HG03378 (cell line): Measurements from ENCODE around the gene ARL6IP5.
A peak's percentile ranks its signal among the peaks of the same experiment; 100 is the strongest.

Experiments used
- ATAC-seq: cut with Tn5 transposase; IDR thresholded peaks from one replicate; pipeline ENCODE4 v1.9.1; 2021; ENCODE audit warnings: mild to moderate bottlenecking, moderate library complexity; ENCODE audit not compliant: unreplicated experiment

The ARL6IP5 gene, protein sequence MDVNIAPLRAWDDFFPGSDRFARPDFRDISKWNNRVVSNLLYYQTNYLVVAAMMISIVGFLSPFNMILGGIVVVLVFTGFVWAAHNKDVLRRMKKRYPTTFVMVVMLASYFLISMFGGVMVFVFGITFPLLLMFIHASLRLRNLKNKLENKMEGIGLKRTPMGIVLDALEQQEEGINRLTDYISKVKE

DNA sequence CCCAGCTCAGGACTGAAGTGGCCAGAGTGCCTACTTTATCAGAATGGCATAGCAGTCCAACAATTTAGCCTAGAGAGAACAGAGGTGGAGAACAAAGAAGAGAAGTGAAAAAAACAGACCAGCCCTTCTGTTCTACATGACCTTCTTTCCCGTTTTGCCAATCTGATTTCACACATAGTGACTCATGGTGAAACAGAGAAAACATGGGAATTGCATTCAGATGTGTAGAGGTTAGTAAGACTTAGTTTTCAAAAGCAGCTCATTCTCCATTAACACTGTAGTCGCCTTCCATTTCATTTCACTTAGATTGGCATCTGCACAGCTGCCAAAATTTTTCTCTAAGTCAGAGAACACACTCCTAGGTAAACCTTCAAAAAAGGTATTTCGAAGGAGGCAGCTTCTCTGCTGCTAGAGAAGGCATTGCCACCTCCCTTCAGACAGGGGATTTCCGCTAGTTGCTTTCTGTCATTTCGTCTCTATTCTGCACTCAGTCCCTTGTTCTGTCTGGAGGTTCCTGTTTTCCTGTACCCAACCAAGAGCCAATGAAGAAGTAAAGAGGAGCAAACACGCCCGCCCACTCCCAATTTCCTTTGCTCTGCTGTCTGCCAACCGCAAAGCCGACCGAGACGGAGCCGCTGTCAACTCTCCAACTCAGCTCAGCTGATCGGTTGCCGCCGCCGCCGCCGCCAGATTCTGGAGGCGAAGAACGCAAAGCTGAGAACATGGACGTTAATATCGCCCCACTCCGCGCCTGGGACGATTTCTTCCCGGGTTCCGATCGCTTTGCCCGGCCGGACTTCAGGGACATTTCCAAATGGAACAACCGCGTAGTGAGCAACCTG lies at the start of gene ARL6IP5:
Gene ARL6IP5 (plus strand): TSS at position 612 of the 842 bp plus-strand sequence. CDS start 111 bp downstream, at position 723.
- ATAC-seq, result peak; percentile 55

DNA sequence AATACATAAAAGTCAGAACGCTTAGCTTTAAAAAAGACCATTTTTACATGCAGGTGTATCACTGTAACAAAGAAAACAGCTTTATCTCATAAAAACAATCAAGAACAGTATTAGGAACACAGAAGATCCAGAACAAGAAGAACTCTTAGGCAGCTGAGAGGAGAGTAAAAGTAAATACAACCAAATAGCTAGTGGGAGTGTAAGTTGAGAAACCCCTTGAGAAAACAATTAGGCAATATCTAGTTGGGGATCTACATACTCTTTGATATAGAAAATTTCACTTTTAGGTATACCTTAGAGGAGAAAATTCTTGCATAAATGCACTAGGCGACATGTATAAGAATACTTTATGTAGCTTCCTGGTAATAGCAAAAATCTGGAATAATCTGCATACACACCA lies 40.1 kb upstream of the ARL6IP5 start:
- no peak for ATAC-seq

DNA sequence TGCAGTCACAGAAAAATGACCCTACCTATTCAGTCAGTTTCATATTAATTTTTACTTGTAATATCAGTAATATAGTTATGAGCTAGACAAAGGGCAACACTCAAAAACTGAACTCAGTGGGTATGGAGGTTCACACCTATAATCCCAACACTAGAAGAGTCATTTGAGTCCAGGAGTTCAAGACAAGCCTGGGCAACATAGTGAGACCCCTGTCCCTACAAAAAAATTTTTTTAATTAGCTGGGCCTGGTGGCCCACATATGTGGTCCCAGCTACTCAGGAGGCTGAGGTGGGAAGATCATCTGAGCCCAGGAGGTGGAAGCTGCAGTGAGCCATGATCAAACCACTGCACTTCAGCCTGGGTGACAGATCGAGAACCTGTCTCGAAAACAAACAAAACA lies 35.7 kb upstream of the ARL6IP5 start:
- no peak for ATAC-seq

DNA sequence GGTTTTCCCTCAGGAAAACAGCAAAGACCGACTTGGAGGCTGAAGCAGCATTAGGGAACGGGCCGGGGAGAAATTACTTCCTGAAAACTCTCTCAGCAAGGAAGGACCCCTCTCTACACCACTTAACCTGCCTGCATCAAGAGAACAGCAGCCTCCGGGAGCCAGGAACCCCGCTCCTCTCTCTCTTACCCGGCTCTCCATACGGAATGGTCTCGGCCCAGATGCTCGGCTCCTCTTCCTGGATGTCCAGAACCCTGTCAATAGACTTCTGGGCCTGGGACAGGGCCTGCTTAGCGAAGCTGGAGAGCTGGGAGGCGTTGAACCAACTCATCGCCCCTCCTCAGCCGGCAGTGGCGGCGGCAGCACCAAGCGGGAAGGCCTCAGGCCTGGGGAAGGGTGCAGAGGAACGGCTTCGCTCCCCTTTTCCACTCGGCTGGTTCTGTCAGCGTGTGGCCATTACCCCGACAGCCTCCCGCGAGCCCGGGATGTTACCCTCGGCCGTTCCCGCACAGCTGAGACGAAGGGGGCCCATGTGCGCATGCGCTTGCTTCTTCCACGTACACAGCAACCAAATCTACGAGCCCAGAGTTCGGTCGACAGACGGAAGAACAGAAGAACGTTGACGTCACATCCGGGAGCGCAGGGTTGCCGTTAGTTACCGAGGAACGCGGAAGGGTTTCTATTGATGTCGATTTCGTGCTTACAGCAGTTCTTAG lies 32.8 kb upstream of the ARL6IP5 start, which contains the start of gene TMF1:
Gene TMF1 (minus strand): TSS at position 578 of the 716 bp plus-strand sequence. CDS start 247 bp downstream, at position 331.
- peak; percentile 98 for ATAC-seq

DNA sequence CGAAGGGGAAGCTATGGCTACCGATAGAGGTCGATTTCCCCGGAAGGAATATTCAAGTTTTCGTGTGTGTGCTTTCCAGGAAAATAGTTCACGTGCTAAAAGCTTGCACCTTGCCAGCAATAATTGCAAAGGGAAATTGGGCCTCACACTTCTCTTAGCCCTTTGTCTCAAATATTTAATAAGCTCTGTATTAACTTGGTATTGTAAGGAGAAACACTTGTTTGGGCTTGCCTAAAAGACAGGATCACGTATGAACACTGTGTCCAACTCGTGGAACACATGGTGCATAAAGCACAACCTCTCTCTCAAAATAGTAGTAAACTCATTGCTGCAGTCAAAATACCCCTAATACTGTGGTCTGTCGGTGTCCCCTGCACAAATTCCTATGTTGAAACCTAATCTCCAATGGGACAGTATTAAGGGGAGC lies 32.3 kb upstream of the ARL6IP5 start:
- ATAC-seq, result peak; percentile 10

DNA sequence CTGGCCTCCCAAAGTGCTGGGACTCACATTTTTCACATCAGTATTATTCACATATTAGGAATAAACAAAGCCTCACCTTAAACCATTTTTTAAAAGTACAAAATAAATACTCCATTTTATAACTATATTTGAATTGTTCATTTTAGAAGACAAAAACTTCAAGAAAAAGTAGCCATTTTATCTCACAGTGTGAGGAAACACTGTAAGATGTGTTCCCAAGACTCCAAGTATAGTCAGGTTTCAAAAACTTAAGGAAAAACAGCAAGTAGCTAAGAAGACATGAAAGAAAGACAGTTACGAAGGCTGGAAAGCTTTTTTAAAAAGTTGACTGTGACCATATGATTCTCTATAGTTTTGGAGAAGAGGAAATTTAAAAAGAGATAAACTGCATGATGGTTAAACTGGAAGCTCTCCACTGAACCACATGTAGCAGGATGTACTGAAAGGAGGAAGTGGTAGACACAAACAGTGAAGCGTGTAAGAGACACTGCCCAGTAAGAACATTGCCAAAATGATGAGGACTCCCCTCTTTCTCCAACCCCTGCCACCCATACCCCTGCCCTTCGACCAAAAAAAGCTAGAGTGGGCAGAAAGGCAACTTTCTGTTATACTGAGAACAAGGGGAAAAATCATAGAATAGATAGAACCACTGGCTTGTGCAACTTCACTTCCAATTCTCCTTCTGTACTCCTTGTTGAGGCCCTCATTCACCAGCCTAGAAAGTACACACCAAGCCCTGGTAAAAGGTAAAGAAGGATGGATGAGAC lies 26.4 kb upstream of the ARL6IP5 start:
- ATAC-seq, result peak; percentile 99

DNA sequence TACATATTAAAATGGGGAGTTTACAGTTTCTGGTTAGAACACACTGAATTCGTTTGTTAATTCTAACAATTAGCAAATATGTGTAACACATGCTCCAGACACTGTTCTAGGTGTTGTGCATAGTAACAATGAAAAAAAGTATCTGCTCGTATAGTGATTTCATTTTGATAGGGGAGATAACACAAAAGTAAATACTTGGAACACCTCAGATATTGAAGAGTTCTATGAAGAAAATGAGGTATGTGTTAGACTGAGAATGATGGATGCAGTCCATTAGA lies 25.9 kb upstream of the ARL6IP5 start:
- ATAC-seq, result no peak

DNA sequence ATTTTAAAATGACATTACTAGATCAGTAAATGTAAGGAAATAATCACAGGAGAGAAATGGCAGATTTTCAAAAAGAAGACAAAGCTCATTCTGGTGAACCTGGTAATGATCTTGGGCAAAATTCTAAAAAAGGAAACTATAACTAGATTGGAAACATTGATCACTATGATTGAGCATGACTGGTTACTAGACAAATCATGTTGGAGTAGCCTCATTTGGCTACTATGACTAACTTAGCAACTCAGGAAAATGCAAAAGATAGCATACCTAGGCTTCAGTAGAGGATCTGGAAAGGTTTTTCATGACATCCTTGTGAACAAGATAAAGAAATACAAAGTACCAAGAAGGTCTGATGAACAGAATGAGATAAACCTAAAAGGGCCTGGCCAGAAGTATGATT lies 25.0 kb upstream of the ARL6IP5 start:
- ATAC-seq, result no peak

DNA sequence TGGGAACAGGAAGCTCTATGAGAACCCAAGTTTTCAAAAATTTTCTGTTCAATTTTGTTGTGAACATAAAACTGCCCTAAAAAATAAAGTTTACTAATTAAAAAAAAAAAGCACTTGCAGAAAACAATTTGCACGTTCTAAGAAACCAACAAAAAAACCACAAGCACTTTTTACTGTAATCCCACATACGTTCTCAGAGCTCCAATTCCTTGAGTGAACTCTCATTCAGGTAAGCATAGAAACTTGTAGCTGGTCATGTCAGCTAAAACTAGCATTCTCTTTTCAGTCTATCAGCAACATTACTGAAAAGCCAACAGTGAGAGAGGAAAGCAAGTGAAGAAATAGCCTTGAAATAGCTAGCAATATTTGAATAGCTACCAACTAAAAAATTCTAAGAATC lies 21.1 kb upstream of the ARL6IP5 start:
- no peak for ATAC-seq

DNA sequence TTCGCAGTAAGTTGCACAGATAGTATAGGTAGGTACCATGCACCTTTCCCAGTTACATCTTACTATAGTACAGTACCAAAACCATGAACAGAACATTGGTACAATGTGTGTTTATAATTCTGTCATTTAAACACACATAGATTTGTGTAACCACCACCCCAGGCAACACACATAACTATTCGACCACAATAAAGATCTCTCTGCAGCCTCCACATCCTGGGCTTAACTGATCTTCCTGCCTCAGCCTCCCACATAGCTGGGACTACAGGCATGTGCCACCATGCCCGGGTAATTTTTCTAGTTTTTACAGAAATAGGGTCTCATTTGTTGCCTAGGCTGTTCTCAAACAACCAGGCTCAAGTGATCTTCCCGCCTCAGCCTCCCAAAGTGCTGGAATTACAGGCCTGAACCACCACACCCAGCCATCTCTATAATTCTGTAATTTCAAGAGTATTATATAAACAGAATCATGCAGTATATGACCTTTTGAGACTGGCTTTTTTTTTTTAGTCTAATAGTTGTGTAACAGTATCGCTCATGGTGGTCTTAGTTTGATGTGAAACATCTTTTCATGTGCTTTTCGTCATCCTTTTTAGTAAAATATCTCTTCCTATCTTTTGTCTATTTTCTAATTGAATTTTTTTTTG lies 19.3 kb upstream of the ARL6IP5 start:
- ATAC-seq, result no peak

DNA sequence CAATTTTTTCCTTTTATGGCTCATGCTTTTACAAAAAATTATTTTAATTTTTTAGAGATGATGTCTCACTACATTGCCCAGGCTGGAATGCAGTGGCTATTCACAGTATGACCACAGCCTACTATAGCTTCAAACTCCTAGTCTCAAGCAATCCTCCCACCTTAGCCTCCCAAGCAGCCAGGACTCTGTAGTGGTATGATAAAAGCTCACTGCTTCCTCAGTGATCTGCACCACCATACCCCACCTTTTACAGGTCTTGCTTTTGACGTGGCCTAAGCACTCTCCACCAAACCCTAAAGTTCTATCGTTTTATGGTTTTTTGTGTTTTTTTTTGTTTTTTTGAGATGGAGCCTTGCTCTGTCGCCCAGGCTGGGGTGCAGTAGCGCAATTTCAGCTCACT lies 18.6 kb upstream of the ARL6IP5 start:
- ATAC-seq, result no peak

DNA sequence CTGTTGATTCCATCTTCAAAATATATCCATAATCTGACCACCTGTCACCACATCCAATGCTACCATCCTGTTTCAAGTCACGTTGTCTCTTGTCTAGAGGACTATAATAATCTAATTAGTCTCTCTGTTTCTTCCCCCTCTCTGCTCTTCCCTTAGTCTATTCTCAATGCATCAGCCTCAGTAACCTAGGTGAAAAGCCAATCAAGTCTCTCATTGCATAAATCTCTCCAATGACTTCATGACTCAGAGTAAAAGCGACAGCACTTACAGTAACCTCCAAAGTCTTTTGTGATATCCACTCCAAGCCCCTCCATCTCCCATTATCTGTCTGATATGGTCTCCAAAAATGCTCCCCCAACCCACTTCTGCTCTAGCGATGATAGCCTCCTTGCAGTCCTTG lies 11.8 kb upstream of the ARL6IP5 start:
- ATAC-seq, result no peak

DNA sequence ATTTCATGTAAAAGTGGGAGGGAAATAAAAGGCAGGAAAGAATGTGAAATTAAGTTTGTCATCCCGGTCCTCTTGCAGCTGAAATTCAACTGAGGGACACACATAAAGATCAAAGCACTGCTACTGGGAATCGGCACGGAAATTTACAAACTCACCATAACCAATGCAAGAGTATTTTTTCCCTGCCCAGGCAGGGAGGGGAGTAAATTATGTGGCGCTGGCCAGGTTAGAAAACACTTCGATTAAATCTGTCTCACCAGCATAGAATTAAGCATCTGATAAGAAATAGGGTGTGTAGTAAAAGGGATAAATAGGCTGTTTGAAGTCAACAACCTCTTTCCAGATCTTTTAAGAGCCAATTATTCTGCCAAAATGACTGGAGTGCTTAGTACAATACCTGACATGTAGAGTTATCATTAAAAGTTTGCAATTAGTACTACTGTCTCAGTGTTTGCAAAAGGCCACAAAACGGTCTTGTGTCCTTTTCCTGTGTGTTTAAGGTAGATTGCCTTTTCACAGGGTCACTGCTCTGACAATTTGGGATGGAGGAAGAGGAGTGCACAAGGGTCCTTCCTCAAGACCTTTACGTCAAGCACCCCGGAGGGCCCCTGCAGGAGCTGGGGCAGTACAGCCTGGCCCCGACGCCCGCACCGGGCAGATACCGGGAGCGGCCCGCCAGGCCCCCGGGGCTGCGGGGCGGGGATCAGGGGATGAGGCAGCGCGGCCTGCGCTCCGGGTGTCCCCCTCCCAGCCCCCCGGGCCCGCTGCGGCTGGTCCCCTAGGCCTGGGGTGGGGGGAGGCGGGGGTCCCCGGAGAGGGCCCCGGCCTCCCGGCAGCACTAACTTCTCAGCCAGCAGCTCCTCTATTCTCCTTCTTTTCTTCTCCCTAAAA lies 5.2 kb upstream of the ARL6IP5 start:
- ATAC-seq, result no peak

DNA sequence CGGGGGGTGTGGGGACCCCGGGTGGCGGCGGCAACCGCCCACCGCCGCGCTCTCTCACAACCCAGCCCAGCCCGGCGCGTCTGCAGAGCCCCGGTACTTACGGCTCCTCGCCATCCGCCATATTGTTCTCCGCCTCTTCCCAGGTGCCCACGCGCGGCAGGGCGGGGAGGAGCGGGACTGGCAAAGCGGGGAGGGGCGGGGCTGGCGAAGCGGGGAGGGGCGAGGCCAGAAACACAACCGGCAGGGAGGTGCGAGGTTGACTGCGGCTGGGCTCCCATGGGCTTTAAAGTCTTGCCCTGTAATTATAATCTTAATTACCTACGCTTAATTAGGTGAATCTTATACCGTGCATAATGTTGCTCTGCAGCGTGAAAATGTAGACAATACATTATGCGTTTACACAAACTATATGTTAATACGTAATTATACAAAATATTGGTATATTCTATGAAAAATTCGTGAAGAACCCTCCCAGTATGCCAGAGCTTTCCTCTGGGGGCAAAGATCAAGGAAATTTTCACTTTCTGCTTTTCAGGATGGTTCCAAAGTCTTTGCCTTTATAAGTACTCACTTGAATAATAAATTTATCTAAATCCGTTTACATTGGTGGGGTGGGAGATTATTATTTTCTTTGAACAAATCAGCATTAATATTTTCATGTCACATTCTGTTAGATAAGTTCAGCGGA lies 4.4 kb upstream of the ARL6IP5 start, which contains the start of gene UBA3:
Gene UBA3 (minus strand): TSS at position 133 of the 688 bp plus-strand sequence. CDS start 12 bp downstream, at position 121.
- ATAC-seq, result peak; percentile 19

DNA sequence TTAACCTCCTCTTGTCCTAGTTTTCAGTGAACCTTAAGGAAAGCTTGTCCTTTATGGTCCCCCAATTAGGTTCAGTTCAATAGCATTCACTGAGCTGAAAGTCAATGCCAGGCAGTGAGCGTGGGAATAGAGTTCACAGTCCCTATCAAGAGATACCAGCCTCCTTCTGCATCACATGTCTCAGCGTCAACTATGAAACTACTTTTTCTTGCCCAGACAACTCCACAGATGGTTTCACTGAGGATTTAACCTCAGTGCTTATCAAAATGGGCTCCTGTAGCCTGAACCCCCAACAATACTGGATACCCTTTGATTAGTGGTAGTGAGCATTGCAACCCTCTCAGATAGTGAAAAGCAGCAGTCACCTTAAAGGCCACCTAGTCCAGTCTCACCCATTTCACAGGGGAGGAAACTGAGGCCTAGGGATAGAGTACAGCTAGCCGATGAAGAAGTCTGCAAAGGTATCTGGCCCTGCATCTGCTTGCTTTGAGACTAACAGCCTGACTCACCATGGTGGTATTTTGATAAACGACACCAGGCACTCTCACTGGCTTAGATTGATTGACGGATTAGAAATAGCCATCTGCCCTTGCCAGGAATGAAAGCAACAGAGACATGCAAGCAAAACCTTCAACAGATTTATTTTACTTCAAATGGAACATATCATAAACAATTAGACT lies 3.0 kb upstream of the ARL6IP5 start:
- ATAC-seq, result no peak

DNA sequence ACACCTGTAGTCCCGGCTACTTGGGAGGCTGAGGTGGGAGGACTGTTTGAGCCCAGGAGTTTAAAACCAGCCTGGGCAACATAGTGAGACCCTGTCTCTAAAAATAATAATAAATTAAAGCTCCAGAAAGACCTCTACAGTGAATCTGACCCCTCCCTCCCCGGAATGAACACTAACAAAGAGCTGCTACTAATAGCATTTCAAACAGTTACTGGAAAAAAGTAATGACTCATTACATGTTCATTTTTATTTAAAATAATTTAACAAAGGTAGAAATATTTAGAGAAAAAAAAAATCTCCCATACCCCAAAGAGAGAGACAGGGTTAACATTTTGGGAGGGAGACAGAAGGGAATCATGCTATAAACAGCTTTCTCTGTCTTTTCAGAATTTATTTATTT lies 2.4 kb upstream of the ARL6IP5 start:
- ATAC-seq, result no peak

DNA sequence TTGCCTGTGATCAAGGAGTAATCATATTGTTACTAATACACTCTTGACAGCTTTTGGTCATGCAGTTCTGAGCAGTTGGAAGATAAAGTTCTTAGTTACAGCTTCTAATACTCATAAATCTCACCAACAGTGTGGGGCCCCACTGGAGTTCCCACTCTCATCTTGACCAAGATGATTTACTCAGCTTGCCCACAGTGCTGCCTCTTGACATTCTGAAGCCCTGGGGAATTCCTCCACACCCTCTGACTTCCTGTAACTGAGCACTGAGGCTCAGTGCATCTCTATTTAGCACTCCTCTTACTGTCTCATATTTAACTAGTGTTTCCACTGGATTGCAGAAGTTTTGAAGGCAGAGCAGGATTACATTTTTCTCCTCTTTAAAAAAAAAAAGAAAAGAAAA lies 1.9 kb upstream of the ARL6IP5 start:
- ATAC-seq, result peak; percentile 77

DNA sequence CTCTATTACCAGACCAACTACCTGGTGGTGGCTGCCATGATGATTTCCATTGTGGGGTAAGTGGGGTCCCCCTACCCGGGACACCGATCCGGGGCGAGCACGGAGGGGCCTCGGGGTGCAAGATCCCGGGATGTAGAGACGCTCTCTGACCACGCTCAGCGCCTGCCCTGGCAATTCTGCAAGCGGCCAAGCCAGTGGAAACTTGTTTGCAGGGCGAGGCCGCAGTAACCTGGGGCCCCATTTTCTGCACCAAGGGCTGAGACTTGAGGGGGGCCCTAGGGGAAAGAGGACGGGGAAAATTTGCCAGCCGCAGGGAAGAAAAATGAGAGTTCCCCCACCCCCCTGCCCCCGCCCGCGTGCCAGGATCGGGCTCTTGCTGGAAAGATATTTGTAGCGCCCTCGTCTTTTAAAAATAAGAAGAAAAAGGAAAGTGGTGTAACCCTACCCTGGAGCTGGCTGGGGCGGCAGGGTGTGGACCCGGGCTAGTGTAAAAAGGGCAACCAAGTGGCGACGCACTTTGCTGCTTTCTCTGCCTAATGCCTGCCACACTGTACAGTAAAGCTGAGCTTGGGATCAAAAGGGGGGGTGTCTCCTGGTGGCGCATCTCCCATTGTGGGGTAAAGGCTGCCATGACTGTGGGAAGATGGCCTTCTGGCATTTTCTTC lies 563 bp downstream of the ARL6IP5 start:
- no peak for ATAC-seq
